GM12892 (cell line): ENCODE results near the gene IRAK3.

Experiments used
- POLR2A ChIP-seq: IDR thresholded peaks from 2 replicates; pipeline ENCODE4 v1.6.1; 2011; ENCODE audit warnings: low read depth, low read length, control low read depth
- POLR2AphosphoS5 ChIP-seq: IDR thresholded peaks from 2 replicates; pipeline ENCODE4 v1.6.1; 2011; ENCODE audit warnings: low read depth, low read length, control low read depth
- TAF1 ChIP-seq: IDR thresholded peaks from 2 replicates; pipeline ENCODE4 v1.6.1; 2011; ENCODE audit warnings: low read depth, mild to moderate bottlenecking, control low read depth, low read length, borderline replicate concordance

- TF ChIP-seq POLR2A, result no peak
- TF ChIP-seq TAF1, result no peak
- TF ChIP-seq POLR2AphosphoS5, result no peak
These were observed 34.2 kb upstream of the IRAK3 start for GRCh38 chr12:66154776-66155175.
